ENCODE results near the gene SNAI1. TPM values are rescaled to one million over a fixed set of nuclear protein-coding genes. Genes with fewer than 3 reads are reported as not detected.
A peak's percentile ranks its signal among the peaks of the same experiment; 100 is the strongest.

The SNAI1 gene
- total RNA-seq, 3 donors from 2014 or later (not counting 1 experiment from before 2014, with no cell fraction given) = 1.5 to 2.4 (median 2.1) TPM

GRCh38 chr20:50001784-50002311 is 19.1 kb downstream of the SNAI1 start:
- H3K27me3 Mint-ChIP-seq (ENCODE audit: low read depth in 2 of 2) = peaks cover 0 to 4% of the 10 kb centered on the region in 2 donors
- Histone ChIP-seq H3K9me3 (ENCODE audit: control insufficient read depth, insufficient read depth, low read length) (no peaks in the 10 kb centered on the region), H3K27me3 (ENCODE audit: control insufficient read depth, insufficient read depth, low read length) (no peaks in the 10 kb centered on the region), H3K27ac (ENCODE audit: low read length) (no peak overlapping the region), H3K36me3 (ENCODE audit: control insufficient read depth, insufficient read depth, low read length) (no peaks in the 10 kb centered on the region), H3K4me1 (ENCODE audit: control insufficient read depth, insufficient read depth, low read length) (peaks cover 34% of the 10 kb centered on the region), H3K4me3 (ENCODE audit: low read length) (no peak overlapping the region)
- no peaks in the 10 kb centered on the region for H3K9me3 Mint-ChIP-seq
- DNase-seq (no peak), ATAC-seq (no peak)
- no peak for TF ChIP-seq CTCF (IDR thresholded peaks at IDR 0.05)
- no peak overlapping the region for H3K4me3 Mint-ChIP-seq
- H3K36me3 Mint-ChIP-seq = no peaks in the 10 kb centered on the region
- intact Hi-C loops (cut with micrococcal nuclease) = no loop called here
- WGBS (ENCODE audit: insufficient coverage) = 59% methylated on average over 9 of the region's 9 CpGs
- H3K27ac Mint-ChIP-seq = no peak overlapping the region
- H3K4me1 Mint-ChIP-seq = peaks cover 8 to 17% of the 10 kb centered on the region in 2 donors

GRCh38 chr20:50003253-50003656 is 20.5 kb downstream of the SNAI1 start:
- H3K27me3 Mint-ChIP-seq (ENCODE audit: low read depth in 2 of 2) = peaks cover 0 to 4% of the 10 kb centered on the region in 2 donors
- ATAC-seq (peak in 1 of 3 donors; percentile 60), DNase-seq (no peak)
- Histone ChIP-seq H3K27me3 (ENCODE audit: control insufficient read depth, insufficient read depth, low read length) (no peaks in the 10 kb centered on the region), H3K4me3 (ENCODE audit: low read length) (no peak overlapping the region), H3K36me3 (ENCODE audit: control insufficient read depth, insufficient read depth, low read length) (no peaks in the 10 kb centered on the region), H3K27ac (ENCODE audit: low read length) (no peak overlapping the region), H3K9me3 (ENCODE audit: control insufficient read depth, insufficient read depth, low read length) (no peaks in the 10 kb centered on the region), H3K4me1 (ENCODE audit: control insufficient read depth, insufficient read depth, low read length) (peaks cover 40% of the 10 kb centered on the region)
- H3K9me3 Mint-ChIP-seq = no peaks in the 10 kb centered on the region
- no peak for TF ChIP-seq CTCF (IDR thresholded peaks at IDR 0.05)
- no peak overlapping the region for H3K27ac Mint-ChIP-seq
- peaks cover 8 to 26% of the 10 kb centered on the region in 2 donors for H3K4me1 Mint-ChIP-seq
- H3K36me3 Mint-ChIP-seq = no peaks in the 10 kb centered on the region
- intact Hi-C loops (cut with micrococcal nuclease) = no loop called here
- H3K4me3 Mint-ChIP-seq = no peak overlapping the region
- WGBS (ENCODE audit: insufficient coverage) = 55% methylated on average over 4 of the region's 4 CpGs

GRCh38 chr20:50004229-50004628 is 21.4 kb downstream of the SNAI1 start:
- Histone ChIP-seq H3K27me3 (ENCODE audit: control insufficient read depth, insufficient read depth, low read length) (no peaks in the 10 kb centered on the region), H3K9me3 (ENCODE audit: control insufficient read depth, insufficient read depth, low read length) (no peaks in the 10 kb centered on the region), H3K4me3 (ENCODE audit: low read length) (no peak overlapping the region), H3K4me1 (ENCODE audit: control insufficient read depth, insufficient read depth, low read length) (peaks cover 37% of the 10 kb centered on the region), H3K36me3 (ENCODE audit: control insufficient read depth, insufficient read depth, low read length) (no peaks in the 10 kb centered on the region), H3K27ac (ENCODE audit: low read length) (no peak overlapping the region)
- ATAC-seq (no peak), DNase-seq (no peak)
- WGBS (ENCODE audit: insufficient coverage) = 93% methylated on average over 3 of the region's 4 CpGs
- intact Hi-C loops (cut with micrococcal nuclease) = no loop called here
- H3K4me1 Mint-ChIP-seq = peaks cover 8 to 26% of the 10 kb centered on the region in 2 donors
- H3K27me3 Mint-ChIP-seq (ENCODE audit: low read depth in 2 of 2) = peaks cover 0 to 4% of the 10 kb centered on the region in 2 donors
- no peak overlapping the region for H3K4me3 Mint-ChIP-seq
- no peak overlapping the region for H3K27ac Mint-ChIP-seq
- no peaks in the 10 kb centered on the region for H3K9me3 Mint-ChIP-seq
- H3K36me3 Mint-ChIP-seq = no peaks in the 10 kb centered on the region
- no peak for TF ChIP-seq CTCF (IDR thresholded peaks at IDR 0.05)

GRCh38 chr20:50005471-50005981 is 22.7 kb downstream of the SNAI1 start:
- Histone ChIP-seq H3K27me3 (ENCODE audit: control insufficient read depth, insufficient read depth, low read length) (peaks cover 3% of the 10 kb centered on the region), H3K4me3 (ENCODE audit: low read length) (no peak overlapping the region), H3K36me3 (ENCODE audit: control insufficient read depth, insufficient read depth, low read length) (no peaks in the 10 kb centered on the region), H3K9me3 (ENCODE audit: control insufficient read depth, insufficient read depth, low read length) (no peaks in the 10 kb centered on the region), H3K27ac (ENCODE audit: low read length) (no peak overlapping the region), H3K4me1 (ENCODE audit: control insufficient read depth, insufficient read depth, low read length) (peaks cover 36% of the 10 kb centered on the region)
- intact Hi-C loops (cut with micrococcal nuclease) = loop anchor here (5.0 kb wide), 1 partner anchor 42 kb away; no protein-coding TSS in a partner anchor
- peak overlapping the region in 1 of 2 donors; percentile 76 for H3K27ac Mint-ChIP-seq
- TF ChIP-seq CTCF (IDR thresholded peaks at IDR 0.05) = no peak
- 53% methylated on average over 7 of the region's 7 CpGs for WGBS (ENCODE audit: insufficient coverage)
- ATAC-seq = no peak
- no peaks in the 10 kb centered on the region for H3K36me3 Mint-ChIP-seq
- no peak for DNase-seq
- H3K4me1 Mint-ChIP-seq = peaks cover 8 to 26% of the 10 kb centered on the region in 2 donors
- peaks cover 0 to 4% of the 10 kb centered on the region in 2 donors for H3K27me3 Mint-ChIP-seq (ENCODE audit: low read depth in 2 of 2)
- H3K4me3 Mint-ChIP-seq = peak overlapping the region; percentile 21
- H3K9me3 Mint-ChIP-seq = no peaks in the 10 kb centered on the region

Measured in natural killer cell (primary cell).